KG1 (cell line): ENCODE measurements around the gene ST8SIA2.
"Not testable (repeated sequence)": the region's sequence is repeated elsewhere in the genome, so short reads cannot be mapped to it uniquely, and the experiment has no call there.

Experiments used
- DNase-seq: peaks from one replicate; lab custom pipeline; 2025; lab: John Stamatoyannopoulos, UW

ST8SIA2 gene

DNA sequence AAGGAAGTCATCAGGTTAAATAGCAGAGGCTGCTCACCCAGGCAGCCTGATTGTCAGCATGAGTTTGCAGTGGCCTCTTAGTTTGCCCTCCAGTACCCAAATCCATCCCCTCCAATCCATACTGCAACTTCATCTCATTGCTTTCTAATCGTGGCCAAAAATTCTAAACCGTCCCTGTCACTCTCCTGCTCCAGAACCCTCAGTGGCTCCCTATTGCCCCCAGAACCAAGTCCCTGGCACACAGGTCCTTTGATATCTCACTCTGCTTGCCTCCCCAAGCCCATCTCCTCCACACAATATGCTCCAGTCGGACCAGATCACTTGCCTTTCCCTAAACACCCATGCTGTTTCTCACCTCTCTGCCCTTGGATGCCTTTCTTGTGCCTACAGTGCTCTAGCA is 49.7 kb downstream of the ST8SIA2 start:
- no peak for DNase-seq

- no peak for DNase-seq
These were observed 51.0 kb downstream of the ST8SIA2 start for GRCh38 chr15:92444631-92445030.

DNA sequence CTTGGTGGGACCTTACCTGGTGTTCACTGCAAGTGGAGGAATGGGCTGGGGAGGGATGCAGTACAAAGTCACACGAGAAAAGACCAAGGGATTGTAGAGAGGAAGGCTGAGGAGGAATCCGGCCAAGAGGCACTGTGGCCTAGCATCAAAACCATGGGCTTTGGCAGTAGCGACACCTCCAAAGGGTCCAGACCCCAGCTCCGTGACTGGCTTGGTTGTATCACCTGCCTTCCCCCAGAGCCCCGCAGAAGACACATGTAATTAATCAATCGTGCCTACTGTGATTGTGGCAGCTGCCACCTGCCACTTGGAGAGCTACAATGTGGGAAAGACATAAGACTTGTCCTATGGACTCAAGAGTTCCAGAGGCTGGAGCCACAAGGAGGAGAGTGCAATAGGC is 54.7 kb downstream of the ST8SIA2 start:
- no peak for DNase-seq

GRCh38 chr15:92449476-92449875 is 55.8 kb downstream of the ST8SIA2 start:
- DNase-seq, result no peak

DNA sequence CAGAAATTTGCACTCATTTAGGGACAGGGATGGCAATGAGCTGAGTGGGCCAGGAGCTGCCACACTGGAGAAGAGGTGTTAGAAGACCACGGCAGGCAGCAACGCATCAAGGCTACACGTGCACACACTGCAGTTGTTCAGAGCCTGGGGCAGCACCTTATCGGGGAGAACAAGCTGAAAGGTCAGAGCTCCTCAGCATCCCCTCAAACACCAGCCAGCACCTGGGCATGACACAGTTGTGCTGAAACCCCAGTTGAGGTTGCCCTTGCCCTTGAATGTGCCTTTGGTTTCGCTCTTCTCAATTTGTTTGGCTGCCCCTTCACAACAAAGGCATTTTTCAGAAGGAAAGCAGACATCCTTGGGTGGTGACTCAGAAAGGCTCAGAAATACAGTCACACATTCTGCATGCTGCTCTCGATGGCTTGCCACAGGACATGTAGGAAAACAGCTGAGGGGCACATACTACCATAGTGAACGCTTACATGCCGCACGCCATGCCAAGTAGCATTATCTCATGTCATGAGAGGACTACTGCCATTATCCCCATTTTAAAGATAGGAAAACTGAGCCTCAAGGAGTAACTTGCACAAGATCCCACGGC is 57.6 kb downstream of the ST8SIA2 start:
- no peak for DNase-seq

- DNase-seq, result no peak
These were observed 58.5 kb downstream of the ST8SIA2 start for GRCh38 chr15:92452143-92452542.

- DNase-seq, result no peak
These were observed 59.9 kb downstream of the ST8SIA2 start for GRCh38 chr15:92453607-92454006.

DNA sequence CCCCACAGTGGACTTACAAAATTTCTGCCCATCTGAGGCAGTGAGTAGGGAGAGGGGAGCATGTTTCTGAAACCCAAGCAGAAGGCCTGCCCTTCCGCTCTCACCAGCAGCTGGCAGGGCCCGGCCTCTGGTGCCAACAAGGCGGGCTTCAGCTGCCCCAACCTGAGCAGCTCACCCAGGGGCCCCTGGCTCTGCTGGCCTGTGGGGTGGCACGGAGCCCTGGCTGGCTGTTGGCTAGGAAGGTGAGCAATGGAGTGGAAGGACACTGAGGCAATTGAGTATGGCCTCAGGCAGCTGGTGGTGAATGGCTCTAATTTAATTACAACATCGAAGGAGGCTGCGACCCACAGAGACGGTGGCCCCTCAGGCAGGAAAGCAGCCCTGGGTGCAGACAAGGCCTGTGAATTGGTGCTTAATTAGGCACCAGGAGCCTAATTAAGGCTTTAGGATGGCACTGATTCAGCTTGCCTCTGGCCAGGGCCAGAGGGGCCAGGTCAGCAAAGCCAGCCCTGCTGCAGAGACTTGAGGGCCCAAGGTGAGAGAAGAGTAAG is 60.9 kb downstream of the ST8SIA2 start:
- no peak for DNase-seq

- no peak for DNase-seq
These were observed 61.6 kb downstream of the ST8SIA2 start for GRCh38 chr15:92455271-92455670.

- DNase-seq, result no peak
These were observed 63.9 kb downstream of the ST8SIA2 start for GRCh38 chr15:92457471-92458041.

GRCh38 chr15:92460023-92460422 is 66.3 kb downstream of the ST8SIA2 start:
- DNase-seq, result no peak

DNA sequence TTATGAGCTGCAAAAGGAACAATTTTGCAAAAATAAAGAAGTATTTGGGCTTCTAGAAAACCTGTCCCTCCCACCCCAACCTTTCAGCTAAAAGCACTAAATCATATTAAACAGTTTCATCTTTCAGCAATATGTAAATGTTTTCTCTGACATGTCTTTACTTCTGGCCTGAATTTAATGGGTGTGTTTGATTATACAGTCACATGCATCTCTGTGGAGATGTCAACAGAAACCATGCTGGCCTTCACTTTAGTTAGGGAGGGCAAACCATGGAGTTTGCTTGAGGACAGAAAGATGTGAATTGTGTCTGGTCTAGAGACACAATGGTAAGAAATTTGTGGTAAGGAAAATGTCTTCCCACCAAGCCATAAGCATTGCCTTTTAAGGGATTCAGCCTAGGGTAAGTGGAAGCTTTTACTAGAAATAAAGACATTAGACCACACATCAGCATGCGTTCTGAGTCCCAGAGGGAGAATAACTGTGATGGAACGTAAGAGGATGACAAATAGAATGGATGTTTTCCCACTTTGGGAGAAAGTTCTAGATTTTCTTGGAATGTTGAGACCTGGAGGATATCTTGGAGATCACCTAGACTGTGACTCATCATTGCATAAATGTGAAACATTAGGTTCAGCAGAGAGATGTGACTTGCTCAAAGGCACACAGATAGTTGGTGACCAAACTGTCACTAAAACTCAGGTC is 68.9 kb downstream of the ST8SIA2 start:
- no peak for DNase-seq

GRCh38 chr15:92463352-92463751 is 69.7 kb downstream of the ST8SIA2 start:
- no peak for DNase-seq

DNA sequence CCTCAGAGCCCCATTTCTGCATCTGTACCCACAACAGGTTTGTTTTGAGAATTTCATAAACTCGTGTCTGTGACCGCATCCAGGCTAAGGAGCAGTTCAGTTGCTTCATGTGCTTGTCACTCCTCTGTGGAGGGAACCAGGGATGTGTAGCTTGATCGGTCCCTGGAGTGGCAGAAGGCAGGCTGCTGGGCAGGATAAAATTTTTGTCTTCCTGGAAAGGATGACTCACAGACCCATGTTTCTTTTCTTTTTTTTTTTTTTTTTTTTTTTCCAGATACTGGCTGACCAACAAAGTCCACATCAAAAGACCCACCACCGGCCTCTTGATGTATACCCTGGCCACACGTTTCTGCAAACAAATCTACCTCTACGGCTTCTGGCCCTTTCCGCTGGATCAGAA is 70.1 kb downstream of the ST8SIA2 start:
- no peak for DNase-seq

GRCh38 chr15:92466834-92467233 is 73.2 kb downstream of the ST8SIA2 start:
- DNase-seq, result no peak

DNA sequence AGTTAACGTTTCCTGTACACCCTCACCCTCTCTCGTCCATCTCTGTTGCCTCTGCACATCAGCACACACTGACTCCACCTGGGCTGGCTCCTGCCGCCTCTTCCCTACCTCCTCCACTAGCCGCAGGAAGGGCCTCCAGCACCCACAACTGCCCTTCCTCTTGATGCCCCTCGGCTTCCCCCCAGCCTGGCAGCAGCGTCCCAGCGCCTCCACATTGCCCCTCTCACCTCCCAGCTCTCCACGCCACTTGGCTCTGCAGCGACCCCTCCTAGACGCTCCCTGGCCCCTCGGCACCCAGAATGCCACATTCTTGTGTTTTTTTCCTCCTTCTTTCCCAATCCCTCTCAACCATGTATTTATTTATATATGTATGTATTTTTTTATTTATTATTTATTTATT is 73.6 kb downstream of the ST8SIA2 start:
- no peak for DNase-seq

GRCh38 chr15:92468991-92469390 is 75.3 kb downstream of the ST8SIA2 start:
- DNase-seq, result no peak

DNA sequence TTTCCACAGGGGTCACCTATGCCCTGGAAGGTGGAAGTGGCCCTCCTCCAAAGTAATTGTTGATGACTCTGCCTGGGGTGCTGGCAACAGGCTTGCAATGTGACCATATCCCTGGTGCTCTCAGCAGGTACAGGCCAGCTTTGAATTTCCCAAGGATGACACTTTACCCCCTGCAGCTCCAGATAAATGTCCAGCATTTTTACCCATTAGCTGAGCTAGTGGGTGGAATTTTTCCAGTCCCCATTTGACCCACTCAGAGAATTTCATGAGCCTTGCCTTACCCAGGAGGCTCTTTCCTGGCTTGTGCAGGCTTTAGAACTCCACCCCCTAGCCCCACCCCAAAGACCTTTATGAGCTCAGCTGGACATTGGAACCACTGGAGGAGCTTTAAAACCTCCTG is 77.6 kb downstream of the ST8SIA2 start:
- no peak for DNase-seq

- no peak for DNase-seq
These were observed 80.1 kb downstream of the ST8SIA2 start for GRCh38 chr15:92473756-92474155.

DNA sequence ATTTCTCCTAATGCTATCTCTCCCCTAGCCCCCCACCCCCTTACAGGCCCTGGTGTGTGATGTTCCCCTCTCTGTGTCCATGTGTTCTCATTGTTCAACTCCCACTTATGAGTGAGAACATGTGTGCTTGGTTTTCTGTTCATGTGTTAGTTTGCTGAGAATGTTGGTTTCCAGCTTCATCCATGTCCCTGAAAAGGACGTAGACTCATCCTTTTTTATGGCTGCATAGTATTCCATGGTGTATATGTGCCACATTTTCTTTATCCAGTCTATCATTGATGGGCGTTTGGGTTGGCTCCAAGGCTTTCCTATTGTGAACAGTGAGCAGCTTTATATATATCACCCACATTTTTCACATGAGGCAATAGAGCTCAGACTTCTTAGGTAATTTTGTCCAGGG is 86.0 kb downstream of the ST8SIA2 start:
- DNase-seq, result not testable (repeated sequence)

GRCh38 chr15:92480361-92480760 is 86.7 kb downstream of the ST8SIA2 start:
- DNase-seq, result no peak

GRCh38 chr15:92485441-92485840 is 91.8 kb downstream of the ST8SIA2 start:
- DNase-seq, result no peak

- DNase-seq, result no peak
These were observed 99.0 kb downstream of the ST8SIA2 start for GRCh38 chr15:92492551-92493115.
